HFF-Myc (cell line): ENCODE results near the gene SNX11.
A peak's percentile ranks its signal among the peaks of the same experiment; 100 is the strongest.
"Not testable (repeated sequence)": the region's sequence is repeated elsewhere in the genome, so short reads cannot be mapped to it uniquely, and the experiment has no call there.

Experiments used
- DNase-seq: peaks from one replicate; pipeline ENCODE4 v3.0.0-alpha.2; 2011; ENCODE audit warnings: low read depth; ENCODE audit errors: extremely low read depth
- H3K4me3 ChIP-seq: replicated peaks from 2 replicates; pipeline ENCODE4 v1.5.1; 2011; ENCODE audit warnings: low read depth, mild to moderate bottlenecking, control low read depth, low read length
- TF ChIP-seq, protein P1 (sequence below): IDR thresholded peaks from 2 replicates; pipeline ENCODE4 v1.5.1; 2012; ENCODE audit warnings: mild to moderate bottlenecking, low read depth, low read length, control low read depth; ENCODE audit errors: missing control alignments

The SNX11 gene

DNA sequence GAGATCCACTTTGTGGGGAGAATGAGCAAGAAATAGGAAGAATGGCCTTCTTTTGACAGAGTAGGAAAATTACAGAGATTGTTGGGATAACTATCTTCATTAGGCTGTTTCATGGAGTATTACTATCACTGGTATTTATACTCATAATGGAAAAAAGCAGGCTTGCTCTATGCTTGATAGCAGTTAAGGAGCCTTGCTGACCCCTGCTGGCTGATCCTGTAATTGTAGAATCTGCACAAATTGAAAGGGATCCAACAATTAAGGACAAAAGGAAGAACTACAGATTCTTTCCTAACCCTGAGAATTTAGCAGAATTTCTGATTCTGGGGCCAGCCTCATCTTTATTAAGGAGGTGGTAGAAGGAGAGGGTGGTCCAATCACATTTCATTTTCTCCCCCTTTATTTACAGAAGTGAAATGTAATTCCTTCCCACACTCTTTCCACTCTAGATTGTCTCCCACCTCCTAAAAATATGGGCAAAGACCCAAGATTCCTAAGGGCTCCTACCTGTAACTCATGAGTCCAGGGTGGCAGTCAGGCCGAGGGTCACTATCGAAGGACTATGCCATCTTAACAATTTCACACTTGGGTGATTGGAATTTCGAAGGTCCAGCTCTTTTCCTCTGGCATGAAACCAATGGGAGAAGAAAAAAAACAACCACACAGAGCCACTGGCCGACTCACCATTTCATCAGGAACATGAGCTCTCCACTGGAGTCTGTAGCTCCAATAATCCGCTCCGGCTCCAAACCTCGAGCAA lies 33.1 kb upstream of the SNX11 start:
- DNase-seq: peak; percentile 63
- no peak overlapping the region for H3K4me3 ChIP-seq
- TF ChIP-seq, protein P1, sequence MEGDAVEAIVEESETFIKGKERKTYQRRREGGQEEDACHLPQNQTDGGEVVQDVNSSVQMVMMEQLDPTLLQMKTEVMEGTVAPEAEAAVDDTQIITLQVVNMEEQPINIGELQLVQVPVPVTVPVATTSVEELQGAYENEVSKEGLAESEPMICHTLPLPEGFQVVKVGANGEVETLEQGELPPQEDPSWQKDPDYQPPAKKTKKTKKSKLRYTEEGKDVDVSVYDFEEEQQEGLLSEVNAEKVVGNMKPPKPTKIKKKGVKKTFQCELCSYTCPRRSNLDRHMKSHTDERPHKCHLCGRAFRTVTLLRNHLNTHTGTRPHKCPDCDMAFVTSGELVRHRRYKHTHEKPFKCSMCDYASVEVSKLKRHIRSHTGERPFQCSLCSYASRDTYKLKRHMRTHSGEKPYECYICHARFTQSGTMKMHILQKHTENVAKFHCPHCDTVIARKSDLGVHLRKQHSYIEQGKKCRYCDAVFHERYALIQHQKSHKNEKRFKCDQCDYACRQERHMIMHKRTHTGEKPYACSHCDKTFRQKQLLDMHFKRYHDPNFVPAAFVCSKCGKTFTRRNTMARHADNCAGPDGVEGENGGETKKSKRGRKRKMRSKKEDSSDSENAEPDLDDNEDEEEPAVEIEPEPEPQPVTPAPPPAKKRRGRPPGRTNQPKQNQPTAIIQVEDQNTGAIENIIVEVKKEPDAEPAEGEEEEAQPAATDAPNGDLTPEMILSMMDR: peak; percentile 79

DNA sequence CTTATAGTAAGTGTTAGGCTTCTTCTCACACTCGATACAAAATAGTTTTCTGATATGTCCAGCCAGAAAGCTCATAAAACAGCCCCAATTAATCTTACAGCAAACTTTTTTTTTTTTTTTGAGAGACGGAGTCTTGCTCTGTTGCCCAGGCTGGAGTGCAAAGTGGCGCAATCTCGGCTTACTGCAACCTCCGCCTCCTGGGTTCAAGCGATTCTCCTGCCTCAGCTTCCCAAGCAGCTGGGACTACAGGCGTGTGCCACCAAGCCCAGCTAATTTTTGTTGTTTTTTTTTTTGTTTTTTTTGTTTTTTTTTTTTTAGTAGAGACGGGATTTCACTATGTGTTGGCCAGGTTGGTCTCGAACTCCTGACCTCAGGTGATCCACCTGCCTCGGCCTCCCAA lies 30.4 kb upstream of the SNX11 start:
- DNase-seq, H3K4me3 ChIP-seq: not testable (repeated sequence)

DNA sequence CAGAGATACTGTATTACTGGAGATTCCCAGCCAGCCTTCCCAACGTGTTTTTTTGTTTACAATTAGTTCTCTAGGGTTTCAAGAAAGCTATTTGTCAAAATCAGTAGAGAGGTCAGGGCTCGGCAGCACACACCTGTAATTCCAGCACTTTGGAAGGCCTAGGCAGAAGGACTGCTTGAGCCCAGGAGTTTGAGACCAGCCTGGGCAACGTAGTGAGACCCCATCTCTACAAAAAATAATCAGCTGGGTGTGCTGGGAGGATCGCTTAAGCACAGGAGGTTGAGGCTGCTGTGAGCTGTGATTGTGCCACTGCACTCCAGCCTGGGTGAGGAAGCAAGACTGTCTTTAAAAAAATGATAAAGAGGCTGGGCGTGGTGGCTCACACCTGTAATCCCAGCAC lies 25.7 kb upstream of the SNX11 start:
- no peak overlapping the region for H3K4me3 ChIP-seq
- TF ChIP-seq, protein P1: no peak
- DNase-seq: no peak

DNA sequence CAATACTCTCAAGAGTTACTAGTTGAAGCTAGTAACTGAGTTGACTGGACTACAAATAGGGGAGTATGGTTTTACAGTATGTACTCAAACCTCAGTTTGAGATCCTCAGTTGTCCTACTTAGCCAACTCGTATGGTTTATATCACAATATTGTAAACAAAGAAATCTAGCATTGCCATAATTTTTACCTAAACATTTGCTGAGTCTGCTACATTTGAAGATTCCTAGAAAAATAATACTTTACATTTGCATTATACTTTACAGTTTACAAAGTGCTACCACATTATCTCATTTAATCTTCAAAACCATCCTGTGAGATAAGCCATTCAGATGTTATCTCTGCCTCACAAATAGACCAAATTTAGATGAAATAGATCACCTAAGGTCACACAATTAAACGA lies 22.6 kb upstream of the SNX11 start:
- DNase-seq: no peak
- TF ChIP-seq, protein P1: no peak
- H3K4me3 ChIP-seq: no peak overlapping the region

DNA sequence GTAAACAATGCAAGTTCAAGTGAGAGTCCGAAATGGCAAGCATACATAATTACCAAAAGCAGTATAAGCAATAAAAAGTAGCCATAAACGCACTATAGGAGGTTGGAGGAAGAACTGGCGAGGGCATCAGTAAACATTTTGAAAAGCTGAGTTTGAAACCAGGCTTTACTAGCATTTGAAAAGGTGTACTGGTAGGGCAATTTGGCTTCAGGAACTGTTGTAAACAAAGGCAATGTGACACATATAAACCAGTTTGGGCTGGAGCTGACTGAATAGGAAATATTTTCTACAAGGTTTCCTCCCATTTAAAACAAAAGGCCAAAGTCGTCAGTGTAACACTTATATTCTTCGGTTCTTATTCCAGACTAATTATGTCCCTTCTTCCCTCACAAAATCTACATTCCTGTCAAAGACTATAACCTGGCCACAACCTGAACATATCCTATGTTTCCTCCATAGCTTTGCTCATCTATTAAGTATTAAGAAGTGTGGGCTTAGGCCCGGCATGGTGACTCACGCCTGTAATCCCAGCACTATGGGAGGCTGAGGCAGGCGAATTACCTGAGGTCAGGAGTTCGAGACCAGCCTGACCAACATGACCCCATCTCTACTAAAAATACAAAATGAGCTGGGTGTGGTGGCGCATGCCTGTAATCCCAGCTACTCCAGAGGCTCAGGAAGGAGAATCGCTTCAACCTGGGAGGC lies 14.1 kb upstream of the SNX11 start:
- TF ChIP-seq, protein P1: no peak
- DNase-seq: no peak
- H3K4me3 ChIP-seq: no peak overlapping the region

DNA sequence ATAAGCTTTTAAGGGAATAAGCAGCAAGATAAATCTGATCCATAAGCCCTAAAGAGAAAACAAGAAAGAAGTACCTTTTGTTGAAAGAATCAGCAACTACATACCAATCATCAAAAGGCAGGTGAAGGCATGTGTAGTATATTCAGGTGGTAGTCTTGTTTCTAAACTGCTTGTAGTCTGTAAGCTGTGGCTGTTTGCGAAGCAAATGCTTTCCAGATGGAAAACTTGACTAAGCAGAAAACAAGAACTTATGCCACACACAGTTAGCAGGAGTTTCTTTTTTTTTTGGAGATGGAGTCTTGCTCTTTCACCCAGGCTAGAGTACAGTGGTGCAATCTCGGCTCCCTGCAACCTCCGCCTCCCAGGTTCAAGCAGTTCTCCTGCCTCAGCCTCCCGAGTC lies 12.0 kb upstream of the SNX11 start:
- TF ChIP-seq, protein P1: no peak
- no peak for DNase-seq
- no peak overlapping the region for H3K4me3 ChIP-seq

DNA sequence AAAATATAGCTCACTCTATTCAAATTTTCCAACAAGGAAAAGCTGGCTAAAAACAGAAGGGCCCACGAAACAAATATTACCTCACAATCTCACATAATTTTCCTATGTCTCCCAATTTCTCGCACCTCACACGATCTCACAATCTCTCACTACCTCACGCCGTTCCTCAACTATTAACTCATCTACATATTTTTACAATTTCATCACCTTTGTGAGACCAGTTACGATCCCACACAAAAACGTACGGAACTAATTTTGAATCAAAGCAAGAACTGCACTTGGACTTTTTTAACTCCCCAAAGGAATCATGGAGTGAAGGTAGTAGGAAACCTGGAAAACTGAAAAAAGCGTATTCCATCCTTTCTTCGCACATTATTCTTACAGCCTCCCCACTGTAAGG lies 7.4 kb upstream of the SNX11 start:
- no peak for DNase-seq
- TF ChIP-seq, protein P1: no peak

More for the DNA sequence above, 7.4 kb upstream of the SNX11 start:
- peak overlapping the region; percentile 92 for H3K4me3 ChIP-seq
